ENCODE data around the gene ADORA3.

ADORA3 gene

GRCh38 chr1:111496398-111496797 is 7.0 kb downstream of the ADORA3 start:
- H3K4me3 ChIP-seq (ENCODE audit: low read length): no peak overlapping the region
- no peak for TF ChIP-seq ZNF274 (IDR thresholded peaks at IDR 0.05; ENCODE audit: low read depth, low read length)

- TF ChIP-seq ZNF274 (IDR thresholded peaks at IDR 0.05; ENCODE audit: low read depth, low read length): no peak
- H3K4me3 ChIP-seq (ENCODE audit: low read length): no peak overlapping the region
Measured at GRCh38 chr1:111491070-111491469, 12.4 kb downstream of the ADORA3 start.

- TF ChIP-seq ZNF274 (IDR thresholded peaks at IDR 0.05; ENCODE audit: low read depth, low read length): no peak
- H3K4me3 ChIP-seq (ENCODE audit: low read length): no peak overlapping the region
Measured at GRCh38 chr1:111490220-111490619, 13.2 kb downstream of the ADORA3 start.

- no peak overlapping the region for H3K4me3 ChIP-seq (ENCODE audit: low read length)
- TF ChIP-seq ZNF274 (IDR thresholded peaks at IDR 0.05; ENCODE audit: low read depth, low read length): no peak
Measured at GRCh38 chr1:111489604-111490003, 13.8 kb downstream of the ADORA3 start.

- H3K4me3 ChIP-seq (ENCODE audit: low read length): no peak overlapping the region
- TF ChIP-seq ZNF274 (IDR thresholded peaks at IDR 0.05; ENCODE audit: low read depth, low read length): no peak
Measured at GRCh38 chr1:111488669-111489068, 14.8 kb downstream of the ADORA3 start.

- no peak overlapping the region for H3K4me3 ChIP-seq (ENCODE audit: low read length)
- no peak for TF ChIP-seq ZNF274 (IDR thresholded peaks at IDR 0.05; ENCODE audit: low read depth, low read length)
Measured at GRCh38 chr1:111487133-111487532, 16.3 kb downstream of the ADORA3 start.

- no peak for TF ChIP-seq ZNF274 (IDR thresholded peaks at IDR 0.05; ENCODE audit: low read depth, low read length)
- no peak overlapping the region for H3K4me3 ChIP-seq (ENCODE audit: low read length)
Measured at GRCh38 chr1:111486431-111486830, 17.0 kb downstream of the ADORA3 start.

- no peak for TF ChIP-seq ZNF274 (IDR thresholded peaks at IDR 0.05; ENCODE audit: low read depth, low read length)
- H3K4me3 ChIP-seq (ENCODE audit: low read length): no peak overlapping the region
Measured at GRCh38 chr1:111484391-111485026, 18.9 kb downstream of the ADORA3 start.

GRCh38 chr1:111483876-111484275 is 19.6 kb downstream of the ADORA3 start:
- TF ChIP-seq ZNF274 (IDR thresholded peaks at IDR 0.05; ENCODE audit: low read depth, low read length): no peak
- H3K4me3 ChIP-seq (ENCODE audit: low read length): no peak overlapping the region

- H3K4me3 ChIP-seq (ENCODE audit: low read length): no peak overlapping the region
- TF ChIP-seq ZNF274 (IDR thresholded peaks at IDR 0.05; ENCODE audit: low read depth, low read length): no peak
Measured at GRCh38 chr1:111483166-111483565, 20.3 kb downstream of the ADORA3 start.

- TF ChIP-seq ZNF274 (IDR thresholded peaks at IDR 0.05; ENCODE audit: low read depth, low read length): no peak
- H3K4me3 ChIP-seq (ENCODE audit: low read length): no peak overlapping the region
Measured at GRCh38 chr1:111481387-111482221, 21.8 kb downstream of the ADORA3 start.

- H3K4me3 ChIP-seq (ENCODE audit: low read length): no peak overlapping the region
- TF ChIP-seq ZNF274 (IDR thresholded peaks at IDR 0.05; ENCODE audit: low read depth, low read length): no peak
Measured at GRCh38 chr1:111480674-111481073, 22.8 kb downstream of the ADORA3 start.

GRCh38 chr1:111476761-111477309 is 26.6 kb downstream of the ADORA3 start:
- no peak for TF ChIP-seq ZNF274 (IDR thresholded peaks at IDR 0.05; ENCODE audit: low read depth, low read length)
- peak overlapping the region; percentile 41; the same call in 1 of the 2 replicates for H3K4me3 ChIP-seq (ENCODE audit: low read length)

- H3K4me3 ChIP-seq (ENCODE audit: low read length): peak overlapping the region; percentile 6; the same call in 1 of the 2 replicates
Measured at GRCh38 chr1:111476214-111476613, 27.2 kb downstream of the ADORA3 start.

GRCh38 chr1:111475701-111476100 is 27.7 kb downstream of the ADORA3 start:
- peak overlapping the region; percentile 6; the same call in 1 of the 2 replicates for H3K4me3 ChIP-seq (ENCODE audit: low read length)
- TF ChIP-seq ZNF274 (IDR thresholded peaks at IDR 0.05; ENCODE audit: low read depth, low read length): no peak

More at GRCh38 chr1:111476214-111476613, 27.2 kb downstream of the ADORA3 start:
- TF ChIP-seq ZNF274 (IDR thresholded peaks at IDR 0.05; ENCODE audit: low read depth, low read length): no peak

All from GM08714 (cell line).